Activated T-helper 17 cell treated with anti-CD3 and anti-CD28 coated beads, Interleukin-2, amount 50 U/mL, for 72 hours (primary cell): ENCODE measurements around the gene ZNF566. TPM values are rescaled to one million over a fixed set of nuclear protein-coding genes. Genes with fewer than 3 reads are reported as not detected.

Experiments
- ATAC-seq: fragments of 150-1000 bp; cut with Tn5 transposase; replicated peaks from 2 replicates; pipeline ENCODE4 v1.10.0; 2021; ENCODE audit warnings: mild to moderate bottlenecking, moderate library complexity
- H3K27ac Mint-ChIP-seq: one replicate; pipeline ENCODE4 v1.8.0; 2022; ENCODE audit warnings: mixed read lengths
- H3K27me3 Mint-ChIP-seq: one replicate; pipeline ENCODE4 v1.8.0; 2022; ENCODE audit warnings: mixed read lengths
- H3K36me3 Mint-ChIP-seq: one replicate; pipeline ENCODE4 v1.8.0; 2022; ENCODE audit warnings: low read depth, mild to moderate bottlenecking, mixed read lengths
- H3K4me1 Mint-ChIP-seq: one replicate; pipeline ENCODE4 v1.8.0; 2022; ENCODE audit warnings: mixed read lengths
- H3K4me3 Mint-ChIP-seq: one replicate; pipeline ENCODE4 v1.8.0; 2022; ENCODE audit warnings: mild to moderate bottlenecking, mixed read lengths
- H3K9me3 Mint-ChIP-seq: one replicate; pipeline ENCODE4 v1.8.0; 2022; ENCODE audit warnings: mixed read lengths
- total RNA-seq, 2 donors: library from RNA; stranded (reverse); gene quantifications; one replicate each; pipeline ENCODE4 v1.2.3, GENCODE V29; 2022

ZNF566 gene
- total RNA-seq, 2 donors from 2014 or later, result 4.0 to 5.6 TPM

- H3K4me3 Mint-ChIP-seq, result peak overlapping the region; percentile 92
- H3K27ac Mint-ChIP-seq, result peak overlapping the region; percentile 97
- peak; percentile 46 for ATAC-seq
- no peaks in the 10 kb centered on the region for H3K27me3 Mint-ChIP-seq
- peaks cover 11% of the 10 kb centered on the region for H3K4me1 Mint-ChIP-seq
- peaks cover 12% of the 10 kb centered on the region for H3K36me3 Mint-ChIP-seq
- no peaks in the 10 kb centered on the region for H3K9me3 Mint-ChIP-seq
These were observed 607 bp upstream of the ZNF566 start for GRCh38 chr19:36489920-36490415.

- Mint-ChIP-seq H3K27me3 (no peaks in the 10 kb centered on the region), H3K36me3 (peaks cover 12% of the 10 kb centered on the region)
These were observed 579 bp downstream of the ZNF566 start for GRCh38 chr19:36488846-36489117.

GRCh38 chr19:36488118-36488845 is 1.1 kb downstream of the ZNF566 start:
- Mint-ChIP-seq H3K27ac (peak overlapping the region; percentile 97), H3K27me3 (no peaks in the 10 kb centered on the region), H3K36me3 (peaks cover 16% of the 10 kb centered on the region), H3K4me1 (peaks cover 11% of the 10 kb centered on the region), H3K4me3 (peak overlapping the region; percentile 92), H3K9me3 (no peaks in the 10 kb centered on the region)
- no peak for ATAC-seq

More at GRCh38 chr19:36488846-36489117, 579 bp downstream of the ZNF566 start:
- Mint-ChIP-seq H3K4me3 (peak overlapping the region; percentile 92), H3K27ac (peak overlapping the region; percentile 97), H3K4me1 (peaks cover 11% of the 10 kb centered on the region), H3K9me3 (no peaks in the 10 kb centered on the region)
- ATAC-seq, result peak; percentile 35

GRCh38 chr19:36483653-36484052 is 5.7 kb downstream of the ZNF566 start:
- Mint-ChIP-seq H3K4me1 (peaks cover 5% of the 10 kb centered on the region), H3K27ac (no peak overlapping the region), H3K9me3 (peaks cover 4% of the 10 kb centered on the region), H3K27me3 (no peaks in the 10 kb centered on the region), H3K4me3 (no peak overlapping the region), H3K36me3 (peaks cover 44% of the 10 kb centered on the region)
- ATAC-seq, result no peak

- H3K9me3 Mint-ChIP-seq, result peaks cover 4% of the 10 kb centered on the region
- ATAC-seq, result no peak
- no peak overlapping the region for H3K4me3 Mint-ChIP-seq
- H3K4me1 Mint-ChIP-seq, result peaks cover 5% of the 10 kb centered on the region
- no peak overlapping the region for H3K27ac Mint-ChIP-seq
- H3K27me3 Mint-ChIP-seq, result no peaks in the 10 kb centered on the region
- H3K36me3 Mint-ChIP-seq, result peaks cover 44% of the 10 kb centered on the region
These were observed 6.5 kb downstream of the ZNF566 start for GRCh38 chr19:36482876-36483275.

GRCh38 chr19:36460046-36460445 is 29.3 kb downstream of the ZNF566 start:
- Mint-ChIP-seq H3K36me3 (peaks cover 50% of the 10 kb centered on the region), H3K4me3 (no peak overlapping the region), H3K4me1 (no peaks in the 10 kb centered on the region), H3K27me3 (no peaks in the 10 kb centered on the region), H3K27ac (no peak overlapping the region), H3K9me3 (peaks cover 30% of the 10 kb centered on the region)
- no peak for ATAC-seq

GRCh38 chr19:36456831-36457230 is 32.5 kb downstream of the ZNF566 start:
- peaks cover 64% of the 10 kb centered on the region for H3K36me3 Mint-ChIP-seq
- ATAC-seq, result no peak
- no peak overlapping the region for H3K4me3 Mint-ChIP-seq
- no peaks in the 10 kb centered on the region for H3K27me3 Mint-ChIP-seq
- H3K9me3 Mint-ChIP-seq, result peaks cover 37% of the 10 kb centered on the region
- peaks cover 4% of the 10 kb centered on the region for H3K4me1 Mint-ChIP-seq
- no peak overlapping the region for H3K27ac Mint-ChIP-seq

- Mint-ChIP-seq H3K4me3 (no peak overlapping the region), H3K27ac (no peak overlapping the region), H3K36me3 (peaks cover 61% of the 10 kb centered on the region), H3K9me3 (peaks cover 24% of the 10 kb centered on the region), H3K4me1 (peaks cover 1% of the 10 kb centered on the region), H3K27me3 (no peaks in the 10 kb centered on the region)
- ATAC-seq, result no peak
These were observed 40.2 kb downstream of the ZNF566 start for GRCh38 chr19:36449059-36449670.

- H3K36me3 Mint-ChIP-seq, result no peaks in the 10 kb centered on the region
- peaks cover 17% of the 10 kb centered on the region for H3K9me3 Mint-ChIP-seq
- no peak for ATAC-seq
- no peak overlapping the region for H3K27ac Mint-ChIP-seq
- H3K27me3 Mint-ChIP-seq, result no peaks in the 10 kb centered on the region
- H3K4me1 Mint-ChIP-seq, result no peaks in the 10 kb centered on the region
- H3K4me3 Mint-ChIP-seq, result no peak overlapping the region
These were observed 48.0 kb downstream of the ZNF566 start for GRCh38 chr19:36441339-36441738.

GRCh38 chr19:36436531-36436930 is 52.8 kb downstream of the ZNF566 start:
- Mint-ChIP-seq H3K36me3 (no peaks in the 10 kb centered on the region), H3K27ac (no peak overlapping the region), H3K4me3 (no peak overlapping the region), H3K27me3 (no peaks in the 10 kb centered on the region), H3K9me3 (peaks cover 20% of the 10 kb centered on the region), H3K4me1 (no peaks in the 10 kb centered on the region)
- ATAC-seq, result no peak

GRCh38 chr19:36423925-36424324 is 65.4 kb downstream of the ZNF566 start:
- H3K27ac Mint-ChIP-seq, result no peak overlapping the region
- peaks cover 17% of the 10 kb centered on the region for H3K9me3 Mint-ChIP-seq
- no peaks in the 10 kb centered on the region for H3K4me1 Mint-ChIP-seq
- ATAC-seq, result no peak
- H3K4me3 Mint-ChIP-seq, result no peak overlapping the region
- H3K36me3 Mint-ChIP-seq, result peaks cover 5% of the 10 kb centered on the region
- peaks cover 33% of the 10 kb centered on the region for H3K27me3 Mint-ChIP-seq

GRCh38 chr19:36421749-36422481 is 67.4 kb downstream of the ZNF566 start:
- ATAC-seq, result no peak
- Mint-ChIP-seq H3K27me3 (peaks cover 30% of the 10 kb centered on the region), H3K4me1 (peaks cover 3% of the 10 kb centered on the region), H3K36me3 (peaks cover 22% of the 10 kb centered on the region), H3K27ac (no peak overlapping the region), H3K4me3 (peak overlapping the region; percentile 39), H3K9me3 (peaks cover 16% of the 10 kb centered on the region)

GRCh38 chr19:36420961-36421748 is 68.2 kb downstream of the ZNF566 start:
- peaks cover 15% of the 10 kb centered on the region for H3K9me3 Mint-ChIP-seq
- H3K27me3 Mint-ChIP-seq, result peaks cover 29% of the 10 kb centered on the region
- H3K4me1 Mint-ChIP-seq, result peaks cover 3% of the 10 kb centered on the region
- H3K4me3 Mint-ChIP-seq, result peak overlapping the region; percentile 48
- peaks cover 29% of the 10 kb centered on the region for H3K36me3 Mint-ChIP-seq
- no peak overlapping the region for H3K27ac Mint-ChIP-seq
- ATAC-seq, result no peak

- Mint-ChIP-seq H3K9me3 (peaks cover 10% of the 10 kb centered on the region), H3K4me1 (peaks cover 3% of the 10 kb centered on the region), H3K4me3 (peak within 1 kb of the TSS; percentile 93), H3K27ac (peak within 1 kb of the TSS; percentile 97), H3K36me3 (peaks cover 37% of the 10 kb centered on the region), H3K27me3 (peaks cover 16% of the 10 kb centered on the region)
- ATAC-seq, result peak; percentile 93
These were observed 70.9 kb downstream of the ZNF566 start, which contains the start of gene ZFP82 for GRCh38 chr19:36418287-36419001. ZFP82 (minus strand) TSS chr19:36418644; CDS start chr19:36409789, 8,855 bp downstream.
